ENCODE data around the gene SASH1. TPM values are rescaled to one million over a fixed set of nuclear protein-coding genes. Genes with fewer than 3 reads are reported as not detected.

The SASH1 gene
- total and polyA plus RNA-seq, 9 of the 15 experiments (the other 6 are each of a cell fraction or from before 2014, with no cell fraction given) = 0.35 to 3.5 (median 1.6) TPM

DNA sequence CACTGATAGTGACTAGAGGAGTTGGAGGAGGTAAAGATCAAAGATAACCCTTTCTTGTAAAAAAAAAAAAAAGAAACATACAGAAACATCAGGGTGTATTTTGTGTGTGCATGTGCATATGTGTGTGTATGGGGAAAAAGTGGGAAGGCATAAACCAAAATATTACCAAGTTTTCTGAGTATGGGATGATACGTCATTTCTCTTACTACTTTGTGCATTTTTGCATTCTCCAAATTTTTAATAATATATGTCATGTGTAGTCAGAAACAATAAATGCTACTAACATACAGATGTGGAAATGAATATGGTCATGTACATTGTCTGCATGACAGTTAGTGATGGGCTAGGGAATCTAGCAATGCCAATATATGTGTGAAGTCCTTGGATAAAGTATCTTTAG lies 161.1 kb downstream of the SASH1 start:
- no peak for FAIRE-seq

More for the DNA sequence above, 161.1 kb downstream of the SASH1 start:
- peaks cover 2% of the 10 kb centered on the region; the same call in 1 of the 2 replicates for H4K20me1 ChIP-seq (replicated peaks; ENCODE audit: control insufficient read depth, insufficient read depth, low read length)
- DNase-seq (ENCODE audit: extremely low read depth in 1 of 4, low spot score in 3 of 4) (no peak), ATAC-seq (no peak)
- ChIA-PET CTCF (ENCODE audit: low intra/inter-chr PET ratio) (no interaction called here), POLR2A (interaction anchor here (0.6 kb wide), 1 partner anchor 272 kb away, joined by 3 read pairs; no protein-coding TSS in a partner anchor)
- no peak overlapping the region for H3K27ac ChIP-seq (ENCODE audit: extremely low read depth, low read depth, low read length)
- no peak overlapping the region for H3K9ac ChIP-seq (ENCODE audit: insufficient read depth in 1 of 2, low read depth in 2 of 2, low read length in 2 of 2)
- no peak for TF ChIP-seq ZNF316 (IDR thresholded peaks at IDR 0.05)
- no peak for TF ChIP-seq NRF1 (conservative IDR thresholded peaks at IDR 0.05 in 1 of 2, IDR thresholded peaks at IDR 0.05 in 1 of 2)
- TF ChIP-seq, protein P1, sequence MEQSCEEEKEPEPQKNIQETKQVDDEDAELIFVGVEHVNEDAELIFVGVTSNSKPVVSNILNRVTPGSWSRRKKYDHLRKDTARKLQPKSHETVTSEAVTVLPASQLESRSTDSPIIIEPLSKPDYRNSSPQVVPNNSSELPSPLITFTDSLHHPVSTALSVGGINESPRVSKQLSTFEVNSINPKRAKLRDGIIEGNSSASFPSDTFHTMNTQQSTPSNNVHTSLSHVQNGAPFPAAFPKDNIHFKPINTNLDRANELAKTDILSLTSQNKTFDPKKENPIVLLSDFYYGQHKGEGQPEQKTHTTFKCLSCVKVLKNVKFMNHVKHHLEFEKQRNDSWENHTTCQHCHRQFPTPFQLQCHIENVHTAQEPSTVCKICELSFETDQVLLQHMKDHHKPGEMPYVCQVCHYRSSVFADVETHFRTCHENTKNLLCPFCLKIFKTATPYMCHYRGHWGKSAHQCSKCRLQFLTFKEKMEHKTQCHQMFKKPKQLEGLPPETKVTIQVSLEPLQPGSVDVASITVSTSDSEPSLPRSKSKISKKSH (CRISPR knock-in tag; IDR thresholded peaks at IDR 0.05) = no peak
- TF ChIP-seq, protein P2, sequence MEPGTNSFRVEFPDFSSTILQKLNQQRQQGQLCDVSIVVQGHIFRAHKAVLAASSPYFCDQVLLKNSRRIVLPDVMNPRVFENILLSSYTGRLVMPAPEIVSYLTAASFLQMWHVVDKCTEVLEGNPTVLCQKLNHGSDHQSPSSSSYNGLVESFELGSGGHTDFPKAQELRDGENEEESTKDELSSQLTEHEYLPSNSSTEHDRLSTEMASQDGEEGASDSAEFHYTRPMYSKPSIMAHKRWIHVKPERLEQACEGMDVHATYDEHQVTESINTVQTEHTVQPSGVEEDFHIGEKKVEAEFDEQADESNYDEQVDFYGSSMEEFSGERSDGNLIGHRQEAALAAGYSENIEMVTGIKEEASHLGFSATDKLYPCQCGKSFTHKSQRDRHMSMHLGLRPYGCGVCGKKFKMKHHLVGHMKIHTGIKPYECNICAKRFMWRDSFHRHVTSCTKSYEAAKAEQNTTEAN (CRISPR knock-in tag; IDR thresholded peaks at IDR 0.05) = no peak
- no peak for TF ChIP-seq ARNT (IDR thresholded peaks at IDR 0.05)
- TF ChIP-seq BRD4 (IDR thresholded peaks at IDR 0.05) = no peak
- TF ChIP-seq FOXK2 (conservative IDR thresholded peaks at IDR 0.05 in 1 of 2, IDR thresholded peaks at IDR 0.05 in 1 of 2; ENCODE audit: low read depth in 2 of 2) = no peak
- TF ChIP-seq TCF7 (IDR thresholded peaks at IDR 0.05; ENCODE audit: borderline replicate concordance) = no peak
- no peak for TF ChIP-seq ETV5 (CRISPR knock-in tag; IDR thresholded peaks at IDR 0.05; ENCODE audit: low read depth)
- no peak for TF ChIP-seq SIX5 (IDR thresholded peaks at IDR 0.05; ENCODE audit: borderline replicate concordance in 1 of 2, insufficient read depth in 1 of 2, low read depth in 1 of 2, low read length in 2 of 2)
- H3K9me3 ChIP-seq (replicated peaks; ENCODE audit: control insufficient read depth, insufficient read depth, low read depth, low read length) = no peaks in the 10 kb centered on the region
- no peaks in the 10 kb centered on the region for H3K36me3 ChIP-seq (ENCODE audit: control insufficient read depth, insufficient read depth, low read length)
- H2AFZ ChIP-seq (ENCODE audit: low read depth, low read length) = no peak overlapping the region
- in situ Hi-C loops (cut with MboI) = no loop called here
- peaks cover 30 to 44% of the 10 kb centered on the region in 2 experiments for H3K27me3 ChIP-seq (ENCODE audit: control insufficient read depth in 2 of 2, insufficient read depth in 2 of 2, low read length in 2 of 2)
- intact Hi-C loops (cut with micrococcal nuclease) = no loop called here
- no peak overlapping the region for H3K4me2 ChIP-seq (ENCODE audit: insufficient read depth, low read length)
- no TSS peak for BruUV-seq (replicated peaks)
- no peak overlapping the region for H3K4me3 ChIP-seq
- WGBS (ENCODE audit: insufficient coverage, low coverage, missing lambda C conversion rate) = 0% methylated on average over 1 of the region's 1 CpG
- no peaks in the 10 kb centered on the region for H3K79me2 ChIP-seq (ENCODE audit: control insufficient read depth, insufficient read depth, low read length)
- no peaks in the 10 kb centered on the region for H3K4me1 ChIP-seq (replicated peaks in 1 of 2; ENCODE audit: control insufficient read depth in 2 of 2, insufficient read depth in 2 of 2, low read length in 2 of 2)
- no peaks in the 10 kb centered on the region for H3K9me1 ChIP-seq (ENCODE audit: control insufficient read depth, insufficient read depth, low read length)
